ENCODE results near the gene IPO11.
"Not testable (repeated sequence)": the region's sequence is repeated elsewhere in the genome, so short reads cannot be mapped to it uniquely, and the experiment has no call there.

Gene IPO11

DNA sequence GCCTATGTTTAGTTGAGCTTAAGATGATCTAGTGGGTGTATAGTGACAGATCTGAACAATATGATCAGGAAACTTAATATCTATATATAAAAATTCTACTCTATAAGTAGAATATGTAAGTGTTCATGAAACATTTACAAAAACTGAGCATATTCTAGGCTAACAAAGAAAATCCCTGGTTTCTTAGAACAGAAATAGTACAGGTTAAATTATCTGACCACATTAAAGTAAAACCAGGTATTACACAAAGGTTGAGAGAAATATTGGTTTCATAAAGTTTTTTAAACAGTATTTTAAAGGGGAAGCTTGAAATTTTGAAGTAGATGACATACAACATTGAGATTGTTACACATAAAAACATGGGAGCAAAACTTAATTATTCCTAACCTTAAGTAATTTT, 205.4 kb downstream of the IPO11 start:
- no peak for DNase-seq (ENCODE audit: low read depth in 2 of 2)
- no peak overlapping the region for H3K4me3 ChIP-seq (replicated peaks in 1 of 2; ENCODE audit: low read depth in 2 of 2, low read length in 2 of 2)
- TF ChIP-seq, protein P1, sequence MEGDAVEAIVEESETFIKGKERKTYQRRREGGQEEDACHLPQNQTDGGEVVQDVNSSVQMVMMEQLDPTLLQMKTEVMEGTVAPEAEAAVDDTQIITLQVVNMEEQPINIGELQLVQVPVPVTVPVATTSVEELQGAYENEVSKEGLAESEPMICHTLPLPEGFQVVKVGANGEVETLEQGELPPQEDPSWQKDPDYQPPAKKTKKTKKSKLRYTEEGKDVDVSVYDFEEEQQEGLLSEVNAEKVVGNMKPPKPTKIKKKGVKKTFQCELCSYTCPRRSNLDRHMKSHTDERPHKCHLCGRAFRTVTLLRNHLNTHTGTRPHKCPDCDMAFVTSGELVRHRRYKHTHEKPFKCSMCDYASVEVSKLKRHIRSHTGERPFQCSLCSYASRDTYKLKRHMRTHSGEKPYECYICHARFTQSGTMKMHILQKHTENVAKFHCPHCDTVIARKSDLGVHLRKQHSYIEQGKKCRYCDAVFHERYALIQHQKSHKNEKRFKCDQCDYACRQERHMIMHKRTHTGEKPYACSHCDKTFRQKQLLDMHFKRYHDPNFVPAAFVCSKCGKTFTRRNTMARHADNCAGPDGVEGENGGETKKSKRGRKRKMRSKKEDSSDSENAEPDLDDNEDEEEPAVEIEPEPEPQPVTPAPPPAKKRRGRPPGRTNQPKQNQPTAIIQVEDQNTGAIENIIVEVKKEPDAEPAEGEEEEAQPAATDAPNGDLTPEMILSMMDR (IDR thresholded peaks at IDR 0.05; ENCODE audit: low read depth, low read length): no peak

- no peak for DNase-seq (ENCODE audit: low read depth in 2 of 2)
- TF ChIP-seq, protein P1 (IDR thresholded peaks at IDR 0.05; ENCODE audit: low read depth, low read length): no peak
- no peak overlapping the region for H3K4me3 ChIP-seq (replicated peaks in 1 of 2; ENCODE audit: low read depth in 2 of 2, low read length in 2 of 2)
These were observed 208.2 kb downstream of the IPO11 start for GRCh38 chr5:62620761-62621160.

DNA sequence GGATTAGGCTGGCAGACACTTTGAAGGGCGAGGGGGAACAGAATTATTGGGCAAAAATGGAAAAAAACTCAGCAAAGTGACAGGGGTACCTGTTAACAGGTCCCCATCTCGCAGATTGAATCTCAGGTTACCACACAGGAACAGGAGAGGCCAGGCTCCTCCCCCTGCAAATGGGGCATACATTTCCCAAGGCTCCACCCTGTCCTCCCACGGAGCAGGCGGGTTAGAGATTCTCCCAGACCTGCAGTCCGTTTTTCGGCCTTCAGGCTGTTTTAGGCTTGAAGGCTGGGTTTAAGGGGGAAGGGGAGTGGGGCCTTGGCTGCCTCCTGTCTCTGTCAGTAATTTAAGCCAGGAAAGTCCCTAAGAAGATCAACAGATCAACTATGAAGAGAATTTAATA, 208.7 kb downstream of the IPO11 start:
- TF ChIP-seq, protein P1 (IDR thresholded peaks at IDR 0.05; ENCODE audit: low read depth, low read length): no peak
- no peak for DNase-seq (ENCODE audit: low read depth in 2 of 2)
- H3K4me3 ChIP-seq (replicated peaks in 1 of 2; ENCODE audit: low read depth in 2 of 2, low read length in 2 of 2): no peak overlapping the region

GRCh38 chr5:62623271-62623670, 210.7 kb downstream of the IPO11 start:
- DNase-seq (ENCODE audit: low read depth in 2 of 2): no peak
- TF ChIP-seq, protein P1 (IDR thresholded peaks at IDR 0.05; ENCODE audit: low read depth, low read length): no peak

DNA sequence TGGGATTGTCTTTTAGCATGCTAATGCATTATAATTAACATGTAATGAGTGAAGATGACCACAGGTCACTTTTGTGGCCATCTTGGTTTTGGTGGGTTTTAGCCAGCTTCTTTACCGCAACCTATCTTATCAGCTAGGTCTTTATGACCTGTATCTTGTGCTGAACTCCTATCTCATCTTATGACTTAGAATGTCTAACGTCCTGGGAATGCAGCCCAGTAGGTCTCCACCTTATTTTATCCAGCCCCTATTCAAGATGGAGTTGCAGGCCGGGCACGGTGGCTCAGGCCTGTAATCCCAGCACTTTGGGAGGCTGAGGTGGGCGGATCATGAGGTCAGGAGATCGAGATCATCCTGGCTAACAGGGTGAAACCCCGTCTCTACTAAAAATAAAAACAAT, 211.9 kb downstream of the IPO11 start:
- DNase-seq (ENCODE audit: low read depth in 2 of 2); H3K4me3 ChIP-seq (replicated peaks in 1 of 2; ENCODE audit: low read depth in 2 of 2, low read length in 2 of 2): not testable (repeated sequence)

More at GRCh38 chr5:62623271-62623670, 210.7 kb downstream of the IPO11 start:
- H3K4me3 ChIP-seq (replicated peaks in 1 of 2; ENCODE audit: low read depth in 2 of 2, low read length in 2 of 2): no peak overlapping the region

GRCh38 chr5:62626534-62626933, 214.0 kb downstream of the IPO11 start:
- no peak overlapping the region for H3K4me3 ChIP-seq (replicated peaks in 1 of 2; ENCODE audit: low read depth in 2 of 2, low read length in 2 of 2)
- TF ChIP-seq, protein P1 (IDR thresholded peaks at IDR 0.05; ENCODE audit: low read depth, low read length): no peak
- no peak for DNase-seq (ENCODE audit: low read depth in 2 of 2)

GRCh38 chr5:62627121-62627520, 214.6 kb downstream of the IPO11 start:
- DNase-seq (ENCODE audit: low read depth in 2 of 2): peak in 1 of 2 donors; percentile 3
- H3K4me3 ChIP-seq (replicated peaks in 1 of 2; ENCODE audit: low read depth in 2 of 2, low read length in 2 of 2): no peak overlapping the region
- TF ChIP-seq, protein P1 (IDR thresholded peaks at IDR 0.05; ENCODE audit: low read depth, low read length): no peak

Data from cardiac fibroblast (primary cell).